ENCODE results near the gene TNFSF15. TPM values are rescaled to one million over a fixed set of nuclear protein-coding genes. Genes with fewer than 3 reads are reported as not detected.

TNFSF15 gene
- polyA plus RNA-seq, 3 donors: 0.07 to 1.1 (median 0.11) TPM

- Histone ChIP-seq H3K4me1 (ENCODE audit: control insufficient read depth in 1 of 2, insufficient read depth in 2 of 2, low read length in 2 of 2) (peaks cover 6 to 18% of the 10 kb centered on the region in 2 donors), H3K27ac (ENCODE audit: low read depth in 1 of 2, low read length in 2 of 2) (no peak overlapping the region), H3K27me3 (ENCODE audit: control insufficient read depth in 2 of 2, insufficient read depth in 2 of 2, low read length in 2 of 2) (no peaks in the 10 kb centered on the region), H2AFZ (ENCODE audit: insufficient read depth, low read depth, low read length, poor library complexity, severe bottlenecking) (no peak overlapping the region), H4K20me1 (ENCODE audit: insufficient read depth, low read length) (no peaks in the 10 kb centered on the region), H3K4me2 (replicated peaks; ENCODE audit: extremely low read depth, low read length, poor library complexity, severe bottlenecking) (no peak overlapping the region), H3K4me3 (replicated peaks in 1 of 3; ENCODE audit: low read depth in 2 of 3, low read length in 3 of 3) (no peak overlapping the region), H3K9ac (ENCODE audit: insufficient read depth, low read length, poor library complexity, severe bottlenecking) (no peak overlapping the region), H3K36me3 (replicated peaks in 1 of 2; ENCODE audit: control insufficient read depth in 1 of 2, insufficient read depth in 2 of 2, low read length in 2 of 2) (no peaks in the 10 kb centered on the region), H3K9me3 (replicated peaks in 1 of 2; ENCODE audit: control insufficient read depth in 1 of 2, insufficient read depth in 1 of 2, low read length in 2 of 2) (no peaks in the 10 kb centered on the region), H3K79me2 (ENCODE audit: insufficient read depth, low read length) (no peaks in the 10 kb centered on the region)
- no peaks in the 10 kb centered on the region for H3K36me3 Mint-ChIP-seq
- H3K4me3 Mint-ChIP-seq: no peak overlapping the region
- intact Hi-C loops (cut with micrococcal nuclease): loop anchor here in 1 of 2 donors (10.0 kb wide), 1 partner anchor 52 kb away; no protein-coding TSS in a partner anchor
- peaks cover 3 to 7% (median 4%) of the 10 kb centered on the region in 3 donors for H3K27me3 Mint-ChIP-seq (ENCODE audit: low read depth in 3 of 3)
- H3K4me1 Mint-ChIP-seq: peaks cover 14% of the 10 kb centered on the region
- no peak overlapping the region for H3K27ac Mint-ChIP-seq
- TF ChIP-seq, protein P1, sequence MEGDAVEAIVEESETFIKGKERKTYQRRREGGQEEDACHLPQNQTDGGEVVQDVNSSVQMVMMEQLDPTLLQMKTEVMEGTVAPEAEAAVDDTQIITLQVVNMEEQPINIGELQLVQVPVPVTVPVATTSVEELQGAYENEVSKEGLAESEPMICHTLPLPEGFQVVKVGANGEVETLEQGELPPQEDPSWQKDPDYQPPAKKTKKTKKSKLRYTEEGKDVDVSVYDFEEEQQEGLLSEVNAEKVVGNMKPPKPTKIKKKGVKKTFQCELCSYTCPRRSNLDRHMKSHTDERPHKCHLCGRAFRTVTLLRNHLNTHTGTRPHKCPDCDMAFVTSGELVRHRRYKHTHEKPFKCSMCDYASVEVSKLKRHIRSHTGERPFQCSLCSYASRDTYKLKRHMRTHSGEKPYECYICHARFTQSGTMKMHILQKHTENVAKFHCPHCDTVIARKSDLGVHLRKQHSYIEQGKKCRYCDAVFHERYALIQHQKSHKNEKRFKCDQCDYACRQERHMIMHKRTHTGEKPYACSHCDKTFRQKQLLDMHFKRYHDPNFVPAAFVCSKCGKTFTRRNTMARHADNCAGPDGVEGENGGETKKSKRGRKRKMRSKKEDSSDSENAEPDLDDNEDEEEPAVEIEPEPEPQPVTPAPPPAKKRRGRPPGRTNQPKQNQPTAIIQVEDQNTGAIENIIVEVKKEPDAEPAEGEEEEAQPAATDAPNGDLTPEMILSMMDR (IDR thresholded peaks at IDR 0.05): no peak
- no peak for DNase-seq
- WGBS (ENCODE audit: insufficient coverage): no CpG with 5 or more reads among the region's 2 CpGs
- peaks cover 0 to 3% (median 0%) of the 10 kb centered on the region in 7 donors for H3K9me3 Mint-ChIP-seq
Observed at GRCh38 chr9:114822708-114823107, 16.9 kb upstream of the TNFSF15 start.

- peaks cover 0 to 7% (median 3%) of the 10 kb centered on the region in 3 donors for H3K27me3 Mint-ChIP-seq (ENCODE audit: low read depth in 3 of 3)
- peak overlapping the region; percentile 18 for H3K4me2 ChIP-seq (replicated peaks; ENCODE audit: extremely low read depth, low read length, poor library complexity, severe bottlenecking)
- no peaks in the 10 kb centered on the region for H3K9me3 Mint-ChIP-seq
- peak overlapping the region in 1 of 2 donors; percentile 79 for H3K27ac ChIP-seq (ENCODE audit: low read depth in 1 of 2, low read length in 2 of 2)
- H3K4me1 ChIP-seq (ENCODE audit: control insufficient read depth in 1 of 2, insufficient read depth in 2 of 2, low read length in 2 of 2): peaks cover 6 to 18% of the 10 kb centered on the region in 2 donors
- H3K27me3 ChIP-seq (ENCODE audit: control insufficient read depth in 2 of 2, insufficient read depth in 2 of 2, low read length in 2 of 2): no peaks in the 10 kb centered on the region
- H3K4me3 ChIP-seq (replicated peaks in 1 of 3; ENCODE audit: low read depth in 2 of 3, low read length in 3 of 3): no peak overlapping the region
- peak overlapping the region; percentile 27 for H2AFZ ChIP-seq (ENCODE audit: insufficient read depth, low read depth, low read length, poor library complexity, severe bottlenecking)
- H3K4me3 Mint-ChIP-seq: peak overlapping the region; percentile 5 to 54
- H3K36me3 ChIP-seq (replicated peaks in 1 of 2; ENCODE audit: control insufficient read depth in 1 of 2, insufficient read depth in 2 of 2, low read length in 2 of 2): no peaks in the 10 kb centered on the region
- peak overlapping the region; percentile 58 to 93 (median 89) for H3K27ac Mint-ChIP-seq
- TF ChIP-seq, protein P1 (IDR thresholded peaks at IDR 0.05): no peak
- 93% methylated on average over 2 of the region's 8 CpGs for WGBS (ENCODE audit: insufficient coverage)
- H4K20me1 ChIP-seq (ENCODE audit: insufficient read depth, low read length): no peaks in the 10 kb centered on the region
- no peaks in the 10 kb centered on the region for H3K36me3 Mint-ChIP-seq
- H3K9ac ChIP-seq (ENCODE audit: insufficient read depth, low read length, poor library complexity, severe bottlenecking): peak overlapping the region; percentile 17
- peak; percentile 66 to 80 (median 72) for DNase-seq
- H3K9me3 ChIP-seq (replicated peaks in 1 of 2; ENCODE audit: control insufficient read depth in 1 of 2, insufficient read depth in 1 of 2, low read length in 2 of 2): no peaks in the 10 kb centered on the region
- H3K4me1 Mint-ChIP-seq: peaks cover 16% of the 10 kb centered on the region
- intact Hi-C loops (cut with micrococcal nuclease): loop anchor here in 1 of 2 donors (10.0 kb wide), 1 partner anchor 54 kb away; no protein-coding TSS in a partner anchor
- H3K79me2 ChIP-seq (ENCODE audit: insufficient read depth, low read length): no peaks in the 10 kb centered on the region
Observed at GRCh38 chr9:114820776-114821501, 15.1 kb upstream of the TNFSF15 start.

Measured in CD14-positive monocyte (primary cell).